Lung (tissue), 12 donors: ENCODE data around the gene ARID1B. TPM values are rescaled to one million over a fixed set of nuclear protein-coding genes. Genes with fewer than 3 reads are reported as not detected.

Experiments
- ATAC-seq: fragments of 200-7000 bp; cut with Tn5 transposase; one replicate; pipeline ENCODE4 v1.9.1; 2020; ENCODE audit warnings: moderate number of reproducible peaks; ENCODE audit not compliant: insufficient read depth, low FRiP score
- DNase-seq, 3 donors: peaks; one replicate each; pipeline ENCODE4 v3.0.0-alpha.2; 2013 to 2017
- H3K27ac ChIP-seq, 2 donors: one replicate each; pipeline ENCODE4 v1.5.1; 2013; ENCODE audit warnings: mild to moderate bottlenecking in 2 of 2, moderate library complexity in 2 of 2, control low read depth in 1 of 2, inconsistent platforms in 1 of 2, low read depth in 1 of 2, low read length in 1 of 2
- H3K27me3 ChIP-seq, 3 donors: one replicate each; pipeline ENCODE4 v1.5.1; 2013; ENCODE audit warnings: low read length in 2 of 3; ENCODE audit not compliant: control insufficient read depth in 3 of 3, insufficient read depth in 3 of 3
- H3K36me3 ChIP-seq, 4 donors: one replicate each; pipeline ENCODE4 v1.5.1; 2013; ENCODE audit warnings: low read length in 4 of 4, mild to moderate bottlenecking in 1 of 4, moderate library complexity in 1 of 4; ENCODE audit not compliant: control insufficient read depth in 4 of 4, insufficient read depth in 4 of 4
- H3K4me1 ChIP-seq, 5 donors: one replicate each; pipeline ENCODE4 v1.5.1; 2013; ENCODE audit warnings: low read length in 5 of 5, mild to moderate bottlenecking in 2 of 5, moderate library complexity in 1 of 5; ENCODE audit not compliant: control insufficient read depth in 5 of 5, insufficient read depth in 5 of 5
- H3K4me3 ChIP-seq: one replicate; pipeline ENCODE4 v1.5.1; 2013; ENCODE audit warnings: mild to moderate bottlenecking, control low read depth, moderate library complexity
- H3K9ac ChIP-seq, 2 donors: one replicate each; pipeline ENCODE4 v1.5.1; 2013; ENCODE audit warnings: low read length in 2 of 2, control low read depth in 1 of 2; ENCODE audit not compliant: insufficient read depth in 1 of 2
- H3K9me3 ChIP-seq, 4 donors: one replicate each; pipeline ENCODE4 v1.5.1; 2013; ENCODE audit warnings: low read length in 3 of 4, mild to moderate bottlenecking in 1 of 4, moderate library complexity in 1 of 4; ENCODE audit not compliant: control insufficient read depth in 4 of 4, insufficient read depth in 3 of 4
- WGBS, 2 donors: extraction: QIAGEN DNeasy Blood & Tissue Kit; methylation state at CpG; one replicate each; pipeline ENCODE4 v1.1.7; 2013; 5-methylcytosine and 5-hydroxymethylcytosine counted together
- polyA plus RNA-seq, 2 donors: library from polyadenylated mRNA; stranded (reverse); fragments of 200-250 nt; gene quantifications; one replicate each; pipeline ENCODE4 v1.2.1, GENCODE V29; 2013
- total RNA-seq, 2 donors: library from RNA; depleted of rRNA in 1 of 2; stranded (reverse); fragments of >200 nt in 1 of 2; gene quantifications; one replicate each; pipeline ENCODE4 v1.2.1, GENCODE V29; 2014 to 2021
- TF ChIP-seq, protein P1 (sequence below): IDR thresholded peaks from 2 replicates; pipeline ENCODE4 v1.5.1; 2012; ENCODE audit warnings: mild to moderate bottlenecking; ENCODE audit errors: control extremely low read depth, extremely low read depth
- donor health status: control.
- donor health status: control.
- donor health status: Bipolar disorder and iron deficiency.
- donor health status: healthy.
- donor health status: DM: yes; HTN: yes; CAD: no.

ARID1B gene
- total and polyA plus RNA-seq, 4 donors, result 10.5 to 239 (median 50.9) TPM

DNA sequence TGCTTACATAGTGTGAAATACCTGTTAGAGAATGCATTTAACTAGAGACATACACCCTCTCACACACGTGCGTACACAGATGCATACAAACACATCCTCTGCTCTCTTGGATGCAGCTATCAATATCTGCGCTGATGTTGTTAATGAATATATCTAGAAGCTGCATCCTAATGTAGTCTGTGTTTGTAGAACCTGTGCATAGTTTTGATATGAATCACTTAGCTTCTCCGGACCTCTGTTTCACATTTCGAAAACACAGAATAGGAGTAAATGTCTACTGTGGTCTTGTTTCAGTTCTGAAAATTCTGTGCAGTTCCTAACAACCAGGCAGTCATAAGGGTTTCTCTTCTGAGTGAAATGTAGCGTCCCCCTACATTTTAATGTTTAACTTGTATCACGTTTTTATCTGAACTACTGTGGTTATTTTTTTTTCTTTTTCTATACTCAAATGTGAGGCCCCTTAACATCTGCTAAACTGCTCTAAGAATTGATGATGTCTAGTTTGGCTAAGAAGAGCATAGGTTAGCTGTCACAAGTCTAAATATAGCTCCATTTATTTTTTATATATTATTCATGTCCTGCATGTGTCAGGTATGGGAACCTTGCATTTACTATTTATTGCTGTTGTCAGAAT is 291.6 kb downstream of the ARID1B start:
- no peaks in the 10 kb centered on the region for H3K27me3 ChIP-seq
- H3K9me3 ChIP-seq, result no peaks in the 10 kb centered on the region
- H3K4me1 ChIP-seq, result peaks cover 9 to 36% (median 16%) of the 10 kb centered on the region in 5 donors
- WGBS, 2 donors, result 67 to 79% methylated on average over 7 of the region's 7 CpGs
- DNase-seq, result no peak
- H3K4me3 ChIP-seq, result no peak overlapping the region
- H3K36me3 ChIP-seq, result no peaks in the 10 kb centered on the region
- no peak for ATAC-seq
- no peak overlapping the region for H3K27ac ChIP-seq
- H3K9ac ChIP-seq, result no peak overlapping the region
- TF ChIP-seq, protein P1, sequence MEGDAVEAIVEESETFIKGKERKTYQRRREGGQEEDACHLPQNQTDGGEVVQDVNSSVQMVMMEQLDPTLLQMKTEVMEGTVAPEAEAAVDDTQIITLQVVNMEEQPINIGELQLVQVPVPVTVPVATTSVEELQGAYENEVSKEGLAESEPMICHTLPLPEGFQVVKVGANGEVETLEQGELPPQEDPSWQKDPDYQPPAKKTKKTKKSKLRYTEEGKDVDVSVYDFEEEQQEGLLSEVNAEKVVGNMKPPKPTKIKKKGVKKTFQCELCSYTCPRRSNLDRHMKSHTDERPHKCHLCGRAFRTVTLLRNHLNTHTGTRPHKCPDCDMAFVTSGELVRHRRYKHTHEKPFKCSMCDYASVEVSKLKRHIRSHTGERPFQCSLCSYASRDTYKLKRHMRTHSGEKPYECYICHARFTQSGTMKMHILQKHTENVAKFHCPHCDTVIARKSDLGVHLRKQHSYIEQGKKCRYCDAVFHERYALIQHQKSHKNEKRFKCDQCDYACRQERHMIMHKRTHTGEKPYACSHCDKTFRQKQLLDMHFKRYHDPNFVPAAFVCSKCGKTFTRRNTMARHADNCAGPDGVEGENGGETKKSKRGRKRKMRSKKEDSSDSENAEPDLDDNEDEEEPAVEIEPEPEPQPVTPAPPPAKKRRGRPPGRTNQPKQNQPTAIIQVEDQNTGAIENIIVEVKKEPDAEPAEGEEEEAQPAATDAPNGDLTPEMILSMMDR, result no peak

- Histone ChIP-seq H3K4me1 (peaks cover 7 to 39% (median 16%) of the 10 kb centered on the region in 5 donors), H3K9me3 (no peaks in the 10 kb centered on the region), H3K9ac (no peak overlapping the region), H3K4me3 (no peak overlapping the region), H3K27ac (no peak overlapping the region), H3K36me3 (no peaks in the 10 kb centered on the region), H3K27me3 (no peaks in the 10 kb centered on the region)
- no peak for DNase-seq
- 89 to 95% methylated on average over 5 of the region's 5 CpGs for WGBS, 2 donors
- TF ChIP-seq, protein P1, result no peak
- ATAC-seq, result no peak
These were observed 292.4 kb downstream of the ARID1B start for GRCh38 chr6:157069585-157069984.

DNA sequence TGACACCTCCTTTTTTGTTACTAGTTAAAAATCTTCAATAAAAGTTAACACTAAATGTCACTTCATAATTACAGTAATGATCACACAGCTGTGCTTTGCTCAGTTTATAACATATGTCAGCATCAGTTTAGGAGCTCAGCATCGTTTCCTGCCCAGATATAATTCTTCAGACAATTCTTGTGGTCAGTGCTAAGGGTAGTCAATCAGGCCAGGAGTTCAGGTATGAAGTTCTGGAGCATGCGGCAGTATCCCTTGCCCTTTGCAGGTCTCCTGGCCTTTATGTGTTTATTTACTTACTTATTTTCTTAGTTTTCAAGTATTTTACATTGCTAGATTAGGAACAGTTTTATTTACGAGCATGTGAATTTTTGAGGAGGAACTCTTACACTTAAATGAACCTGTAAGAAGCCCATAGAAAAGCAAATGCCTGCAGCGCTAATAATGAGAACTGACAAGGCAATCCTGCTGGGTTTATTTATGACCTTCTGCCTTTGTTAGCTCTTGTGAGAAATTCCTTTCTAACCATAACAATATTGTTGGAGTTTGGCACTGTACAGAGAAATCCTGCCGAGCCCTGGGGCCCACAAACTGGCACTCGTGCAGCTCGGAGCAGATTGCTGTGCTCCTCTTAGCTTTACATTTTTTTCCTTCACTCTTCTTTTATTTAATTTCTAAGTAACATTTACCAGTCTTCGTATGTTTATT is 293.4 kb downstream of the ARID1B start:
- Histone ChIP-seq H3K27me3 (no peaks in the 10 kb centered on the region), H3K9me3 (no peaks in the 10 kb centered on the region), H3K27ac (no peak overlapping the region), H3K9ac (no peak overlapping the region), H3K4me1 (peaks cover 7 to 39% (median 16%) of the 10 kb centered on the region in 5 donors), H3K36me3 (no peaks in the 10 kb centered on the region), H3K4me3 (no peak overlapping the region)
- ATAC-seq (no peak), DNase-seq (peak in 1 of 3 donors; percentile 24)
- 45 to 60% methylated on average over 8 of the region's 8 CpGs for WGBS, 2 donors
- TF ChIP-seq, protein P1, result no peak
